Fibroblast of lung (primary cell): ENCODE measurements around the gene DNAJC12. TPM values are rescaled to one million over a fixed set of nuclear protein-coding genes. Genes with fewer than 3 reads are reported as not detected.

Experiments
- DNase-seq, 2 donors: peaks; one replicate each; pipeline versions ENCODE4 v3.0.0 to v3.0.0-alpha.2; 2010; ENCODE audit warnings: low read depth in 2 of 2
- H2AFZ ChIP-seq: 2 replicates; pipeline ENCODE4 v1.5.1; 2012; ENCODE audit warnings: low read length, control low read depth, inconsistent platforms
- H3K27ac ChIP-seq: 2 replicates; pipeline ENCODE4 v1.5.1; 2011; ENCODE audit warnings: low read length, control low read depth; ENCODE audit not compliant: insufficient read depth
- H3K27me3 ChIP-seq: 2 replicates; pipeline ENCODE4 v1.5.1; 2011; ENCODE audit warnings: mild to moderate bottlenecking, low read length; ENCODE audit not compliant: control insufficient read depth, insufficient read depth
- H3K36me3 ChIP-seq: 2 replicates; pipeline ENCODE4 v1.5.1; 2011; ENCODE audit warnings: low read length; ENCODE audit not compliant: control insufficient read depth, insufficient read depth
- H3K4me1 ChIP-seq: 2 replicates; pipeline ENCODE4 v1.5.1; 2011; ENCODE audit warnings: low read length; ENCODE audit not compliant: control insufficient read depth, insufficient read depth; ENCODE audit errors: extremely low read depth
- H3K4me2 ChIP-seq: 2 replicates; pipeline ENCODE4 v1.5.1; 2011; ENCODE audit warnings: low read length, control low read depth; ENCODE audit not compliant: insufficient read depth; ENCODE audit errors: extremely low read depth
- H3K4me3 ChIP-seq, 4 experiments: fragments of 200-600 bp in 1 of 4; sonication (generic) in 1 of 4; replicated peaks in 1 of 4; 2 replicates each; pipeline ENCODE4 v1.5.1; 2011 to 2016; ENCODE audit warnings: low read length in 4 of 4, low read depth in 3 of 4, mild to moderate bottlenecking in 3 of 4, control low read depth in 2 of 4, inconsistent platforms in 1 of 4, mixed read lengths in 1 of 4; ENCODE audit not compliant: insufficient read depth in 1 of 4; ENCODE audit errors: control extremely low read depth in 1 of 4
- H3K79me2 ChIP-seq: 2 replicates; pipeline ENCODE4 v1.5.1; 2012; ENCODE audit warnings: mild to moderate bottlenecking, low read length, inconsistent platforms; ENCODE audit not compliant: control insufficient read depth, insufficient read depth
- H3K9ac ChIP-seq: 2 replicates; pipeline ENCODE4 v1.5.1; 2011; ENCODE audit warnings: mild to moderate bottlenecking, low read length, control low read depth; ENCODE audit not compliant: insufficient read depth
- H3K9me3 ChIP-seq: 2 replicates; pipeline ENCODE4 v1.5.1; 2012; ENCODE audit warnings: low read depth, low read length; ENCODE audit not compliant: control insufficient read depth, insufficient read depth
- H4K20me1 ChIP-seq: 2 replicates; pipeline ENCODE4 v1.5.1; 2011; ENCODE audit warnings: low read length; ENCODE audit not compliant: control insufficient read depth, insufficient read depth; ENCODE audit errors: extremely low read depth
- EZH2 ChIP-seq: IDR thresholded peaks from 2 replicates; pipeline ENCODE4 v1.5.1; 2012; ENCODE audit warnings: low read length, control low read depth, mild to moderate bottlenecking; ENCODE audit errors: missing control alignments
- polyA plus RNA-seq, 2 donors: library from polyadenylated mRNA; depleted of rRNA in 1 of 2; stranded (reverse) in 1 of 2; unstranded in 1 of 2; fragments of >200 nt; gene quantifications; 2 replicates each; pipeline ENCODE4 v1.2.1, GENCODE V29; 2011 to 2012; ENCODE audit warnings: missing spikeins in 1 of 2
- total RNA-seq: library from RNA; depleted of rRNA; stranded (reverse); fragments of >200 nt; gene quantifications from 2 replicates; pipeline ENCODE4 v1.2.1, GENCODE V29; 2014
- TF ChIP-seq, protein P1 (sequence below), 2 donors: IDR thresholded peaks in 1 of 2; conservative IDR thresholded peaks in 1 of 2; 1 replicate in 1 of 2; 2 replicates in 1 of 2; pipeline ENCODE4 v1.5.1; 2011 to 2012; ENCODE audit warnings: low read length in 2 of 2, control low read depth in 1 of 2, inconsistent platforms in 1 of 2, low read depth in 1 of 2, mild to moderate bottlenecking in 1 of 2

The DNAJC12 gene
- total and polyA plus RNA-seq, 2 donors (not counting 1 experiment from before 2014, with no cell fraction given) = 1.8 to 2.3 TPM

DNA sequence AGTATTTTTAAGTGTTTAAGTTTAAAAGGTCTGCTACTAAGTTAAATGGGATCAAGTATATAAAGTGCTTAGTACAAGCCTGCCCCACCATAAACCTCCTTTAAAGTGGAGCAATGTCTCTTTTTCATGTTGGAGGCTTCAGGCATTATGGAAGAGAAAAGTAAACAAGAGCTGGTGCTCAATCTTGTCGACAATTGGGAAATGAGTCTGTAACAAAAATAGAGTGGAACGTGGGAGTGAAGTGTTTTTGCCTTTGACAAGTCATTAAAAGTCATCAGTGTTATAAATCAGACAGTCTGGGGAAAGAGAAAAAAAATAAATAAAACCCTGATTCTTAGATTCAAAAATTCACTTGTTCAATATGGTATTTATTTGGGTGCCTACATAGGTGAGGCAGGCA, 44.7 kb downstream of the DNAJC12 start:
- no peak overlapping the region for H3K27ac ChIP-seq
- TF ChIP-seq, protein P1, sequence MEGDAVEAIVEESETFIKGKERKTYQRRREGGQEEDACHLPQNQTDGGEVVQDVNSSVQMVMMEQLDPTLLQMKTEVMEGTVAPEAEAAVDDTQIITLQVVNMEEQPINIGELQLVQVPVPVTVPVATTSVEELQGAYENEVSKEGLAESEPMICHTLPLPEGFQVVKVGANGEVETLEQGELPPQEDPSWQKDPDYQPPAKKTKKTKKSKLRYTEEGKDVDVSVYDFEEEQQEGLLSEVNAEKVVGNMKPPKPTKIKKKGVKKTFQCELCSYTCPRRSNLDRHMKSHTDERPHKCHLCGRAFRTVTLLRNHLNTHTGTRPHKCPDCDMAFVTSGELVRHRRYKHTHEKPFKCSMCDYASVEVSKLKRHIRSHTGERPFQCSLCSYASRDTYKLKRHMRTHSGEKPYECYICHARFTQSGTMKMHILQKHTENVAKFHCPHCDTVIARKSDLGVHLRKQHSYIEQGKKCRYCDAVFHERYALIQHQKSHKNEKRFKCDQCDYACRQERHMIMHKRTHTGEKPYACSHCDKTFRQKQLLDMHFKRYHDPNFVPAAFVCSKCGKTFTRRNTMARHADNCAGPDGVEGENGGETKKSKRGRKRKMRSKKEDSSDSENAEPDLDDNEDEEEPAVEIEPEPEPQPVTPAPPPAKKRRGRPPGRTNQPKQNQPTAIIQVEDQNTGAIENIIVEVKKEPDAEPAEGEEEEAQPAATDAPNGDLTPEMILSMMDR (conservative IDR thresholded peaks at IDR 0.05 in 1 of 2, IDR thresholded peaks at IDR 0.05 in 1 of 2; ENCODE audit: low read depth in 1 of 2, low read length in 2 of 2) = no peak
- no peak for TF ChIP-seq EZH2
- no peak for DNase-seq
- H3K9ac ChIP-seq = no peak overlapping the region
- no peaks in the 10 kb centered on the region for H3K79me2 ChIP-seq
- no peak overlapping the region for H2AFZ ChIP-seq
- no peak overlapping the region for H3K4me2 ChIP-seq
- no peaks in the 10 kb centered on the region for H3K9me3 ChIP-seq
- no peaks in the 10 kb centered on the region for H3K27me3 ChIP-seq
- H4K20me1 ChIP-seq = no peaks in the 10 kb centered on the region
- no peaks in the 10 kb centered on the region for H3K4me1 ChIP-seq
- H3K36me3 ChIP-seq = no peaks in the 10 kb centered on the region
- no peak overlapping the region for H3K4me3 ChIP-seq

DNA sequence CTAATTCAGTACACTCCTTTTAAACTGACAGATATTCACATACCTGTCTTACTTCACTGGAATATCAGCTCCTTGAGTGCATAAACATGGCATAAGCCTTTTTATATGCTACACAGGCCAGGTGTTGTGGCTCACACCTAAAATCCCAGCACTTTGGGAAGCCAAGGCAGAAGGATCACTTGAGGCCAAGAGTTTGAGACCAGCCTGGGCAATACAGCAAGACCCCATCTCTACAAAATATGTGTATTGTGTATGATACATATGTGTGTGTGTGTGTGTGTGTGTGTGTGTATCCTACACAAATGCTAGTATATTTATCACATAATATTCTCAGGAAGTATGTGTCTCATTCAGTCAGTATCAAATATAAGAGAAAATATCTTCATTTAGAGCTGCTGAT, 45.3 kb downstream of the DNAJC12 start:
- Histone ChIP-seq H3K27ac (no peak overlapping the region), H3K4me2 (no peak overlapping the region), H3K9me3 (no peaks in the 10 kb centered on the region), H3K9ac (no peak overlapping the region), H3K36me3 (no peaks in the 10 kb centered on the region), H3K27me3 (no peaks in the 10 kb centered on the region), H2AFZ (no peak overlapping the region), H4K20me1 (no peaks in the 10 kb centered on the region), H3K79me2 (no peaks in the 10 kb centered on the region), H3K4me1 (no peaks in the 10 kb centered on the region), H3K4me3 (no peak overlapping the region)
- TF ChIP-seq EZH2 = no peak
- TF ChIP-seq, protein P1 (conservative IDR thresholded peaks at IDR 0.05 in 1 of 2, IDR thresholded peaks at IDR 0.05 in 1 of 2; ENCODE audit: low read depth in 1 of 2, low read length in 2 of 2) = no peak
- DNase-seq = no peak

DNA sequence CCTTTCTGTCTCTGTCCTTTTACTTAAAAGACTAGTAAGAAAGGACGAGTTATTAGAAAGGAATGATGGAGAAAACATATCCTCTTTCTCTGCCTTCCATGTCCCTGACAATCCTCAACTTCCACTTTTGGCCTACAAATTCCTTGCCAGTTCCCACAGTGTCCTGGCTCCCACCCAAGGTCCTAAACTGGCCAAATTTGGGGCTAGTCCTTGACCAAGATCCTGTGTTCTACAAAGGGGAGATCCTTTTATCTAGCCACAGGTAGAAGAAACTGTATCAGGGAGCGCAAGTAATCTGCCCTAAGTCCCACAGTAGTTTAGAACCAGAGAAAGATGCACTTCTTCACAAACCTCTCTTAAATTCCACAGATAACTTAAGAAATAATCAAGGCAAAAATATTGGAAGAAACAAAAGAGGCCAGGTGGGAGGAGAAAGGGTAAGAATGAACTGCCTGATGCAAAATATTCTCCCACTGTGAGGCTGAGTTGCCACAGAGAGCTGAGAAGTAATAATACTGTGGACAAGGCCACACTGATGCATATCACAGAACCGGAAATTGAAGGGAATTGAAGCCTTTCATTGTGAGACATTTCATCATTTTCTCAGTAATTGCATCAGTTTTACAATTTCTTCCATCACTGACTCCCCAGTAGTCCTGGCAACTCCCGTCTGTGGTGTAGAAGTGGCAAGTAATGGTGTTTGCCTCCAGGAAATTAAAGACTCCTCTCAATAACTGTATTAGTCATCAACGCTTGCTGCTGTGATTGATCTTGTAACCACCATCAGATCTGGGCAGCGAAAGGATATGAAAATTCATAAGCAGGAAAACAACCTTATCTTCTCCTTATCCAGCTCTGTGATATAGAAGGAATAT, 47.2 kb downstream of the DNAJC12 start:
- H3K4me2 ChIP-seq = no peak overlapping the region
- H3K9me3 ChIP-seq = no peaks in the 10 kb centered on the region
- TF ChIP-seq, protein P1 (conservative IDR thresholded peaks at IDR 0.05 in 1 of 2, IDR thresholded peaks at IDR 0.05 in 1 of 2; ENCODE audit: low read depth in 1 of 2, low read length in 2 of 2) = no peak
- TF ChIP-seq EZH2 = no peak
- no peak overlapping the region for H3K4me3 ChIP-seq
- peak; percentile 26 to 74 for DNase-seq
- no peaks in the 10 kb centered on the region for H3K36me3 ChIP-seq
- no peak overlapping the region for H3K9ac ChIP-seq
- no peak overlapping the region for H2AFZ ChIP-seq
- no peaks in the 10 kb centered on the region for H4K20me1 ChIP-seq
- H3K27ac ChIP-seq = no peak overlapping the region
- H3K4me1 ChIP-seq = no peaks in the 10 kb centered on the region
- H3K79me2 ChIP-seq = no peaks in the 10 kb centered on the region
- H3K27me3 ChIP-seq = no peaks in the 10 kb centered on the region
